ENCODE measurements around the gene GBP7. TPM values are rescaled to one million over a fixed set of nuclear protein-coding genes. Genes with fewer than 3 reads are reported as not detected.

The GBP7 gene
- total RNA-seq, 4 donors from 2014 or later: not detected

GRCh38 chr1:89088572-89088971 is 87.2 kb downstream of the GBP7 start:
- TF ChIP-seq EP300 (IDR thresholded peaks at IDR 0.05) (no peak), CTCF (IDR thresholded peaks at IDR 0.05) (no peak), POLR2AphosphoS5 (IDR thresholded peaks at IDR 0.05) (no peak), POLR2A (IDR thresholded peaks at IDR 0.05) (no peak)
- ATAC-seq: no peak
- no peak overlapping the region for H3K4me3 ChIP-seq
- WGBS, 2 donors (ENCODE audit: low coverage in 1 of 2): 79 to 81% methylated on average over 5 to 10 of the region's 10 CpGs
- H3K4me1 ChIP-seq: no peaks in the 10 kb centered on the region
- no peak overlapping the region for H3K27ac ChIP-seq
- H3K27me3 ChIP-seq: no peaks in the 10 kb centered on the region
- H3K36me3 ChIP-seq: no peaks in the 10 kb centered on the region
- no peaks in the 10 kb centered on the region for H3K9me3 ChIP-seq

DNA sequence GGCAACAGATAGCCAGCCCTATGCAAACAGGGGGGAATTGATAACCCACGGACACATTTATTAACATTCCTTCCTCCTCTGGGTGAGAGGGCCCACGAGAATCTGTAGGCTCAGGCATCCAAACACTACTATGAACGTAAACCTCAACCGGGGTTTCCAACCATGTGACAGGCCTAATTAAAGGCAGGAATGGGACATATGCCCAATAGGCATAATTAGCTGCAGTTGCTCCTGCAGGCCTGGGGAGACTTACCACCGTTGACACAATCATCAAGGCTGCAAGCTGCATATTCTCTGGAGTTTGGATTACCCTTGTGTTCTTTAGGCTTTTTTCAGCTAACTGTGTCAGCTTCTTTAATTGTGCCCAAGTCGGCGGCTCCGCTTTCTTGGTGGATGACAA is 88.6 kb downstream of the GBP7 start:
- Histone ChIP-seq H3K4me3 (no peak overlapping the region), H3K27me3 (no peaks in the 10 kb centered on the region), H3K9me3 (no peaks in the 10 kb centered on the region), H3K27ac (no peak overlapping the region), H3K4me1 (no peaks in the 10 kb centered on the region), H3K36me3 (no peaks in the 10 kb centered on the region)
- ATAC-seq: no peak
- no peak for TF ChIP-seq EP300 (IDR thresholded peaks at IDR 0.05)
- TF ChIP-seq POLR2A (IDR thresholded peaks at IDR 0.05): no peak
- 74 to 80% methylated on average over 5 to 8 of the region's 8 CpGs for WGBS, 2 donors (ENCODE audit: low coverage in 1 of 2)

DNA sequence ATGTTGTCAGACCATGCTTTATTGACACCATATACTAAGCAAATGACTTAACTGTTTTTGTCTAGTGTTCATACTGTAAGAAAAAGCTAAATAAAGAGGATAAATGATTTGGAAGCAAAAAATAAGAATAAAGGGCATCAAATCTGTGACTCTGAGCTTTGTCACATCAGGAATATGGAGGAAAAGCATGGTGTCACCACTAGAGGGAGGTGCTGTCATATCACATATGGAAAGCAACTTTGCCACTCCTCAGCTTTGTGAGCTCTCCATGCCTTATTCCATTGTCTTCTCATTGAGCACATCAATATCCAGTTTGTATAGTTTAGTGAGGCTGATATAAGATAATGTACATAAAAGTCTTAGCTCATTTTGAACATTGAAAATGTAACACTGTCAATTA is 90.0 kb downstream of the GBP7 start:
- no peak for ATAC-seq
- TF ChIP-seq CTCF (IDR thresholded peaks at IDR 0.05) (peak in 3 of 4 experiments; percentile 33 to 73 (median 58)), EP300 (IDR thresholded peaks at IDR 0.05) (no peak)
- Histone ChIP-seq H3K4me1 (no peaks in the 10 kb centered on the region), H3K27me3 (no peaks in the 10 kb centered on the region), H3K9me3 (no peaks in the 10 kb centered on the region), H3K4me3 (no peak overlapping the region), H3K36me3 (no peaks in the 10 kb centered on the region), H3K27ac (no peak overlapping the region)

Other genes with a start within 250 kb of the GBP7 start
- 10 to 100 TPM; 20.0 to 30.4 (median 24.9) TPM for gene KYAT3, start 183.4 kb downstream of the GBP7 start, total RNA-seq
- gene RBMXL1, start 183.4 kb downstream of the GBP7 start, total RNA-seq: 10 to 100 TPM; 16.1 to 38.3 (median 20.1) TPM
- gene GBP3, start 153.1 kb downstream of the GBP7 start, total RNA-seq: 10 to 100 TPM in 3 of 4 donors, 1 to 10 TPM in 1; 8.6 to 26.5 (median 20.7) TPM
- gene GBP1, start 110.8 kb downstream of the GBP7 start, total RNA-seq: 10 to 100 TPM; 14.9 to 46.4 (median 24.2) TPM
- gene GBP2, start 49.9 kb downstream of the GBP7 start, total RNA-seq: 100 to 1,000 TPM; 147 to 172 (median 167) TPM
- 1 to 10 TPM; 3.1 to 5.6 (median 4.5) TPM for gene GBP4, start 22.9 kb upstream of the GBP7 start, total RNA-seq
- gene GBP5, start 96.9 kb upstream of the GBP7 start, total RNA-seq: 1 to 10 TPM in 2 of 4 donors, under 1 TPM in 2; 0.27 to 3.0 (median 1.8) TPM
- gene GBP6, start 188.1 kb upstream of the GBP7 start, total RNA-seq: 10 to 100 TPM in 1 of 4 donors, 1 to 10 TPM in 1, under 1 TPM in 1, not detected in 1; 0.54 to 16.7 (median 1.6) TPM